Stimulated activated CD4-positive, alpha-beta T cell treated with anti-CD3 and anti-CD28 coated beads, TNF-alpha, amount 100 ng/mL, for 1 hour (primary cell): ENCODE data around the gene ADGRF5.

ENCODE experiments used
- DNase-seq, 3 donors: peaks; one replicate each; pipeline ENCODE4 v3.0.0-alpha.2; 2020; ENCODE audit warnings: low read depth in 3 of 3, low spot score in 1 of 3

Gene ADGRF5

GRCh38 chr6:46932526-46933319 lies 11.0 kb upstream of the ADGRF5 start:
- DNase-seq, result no peak

DNA sequence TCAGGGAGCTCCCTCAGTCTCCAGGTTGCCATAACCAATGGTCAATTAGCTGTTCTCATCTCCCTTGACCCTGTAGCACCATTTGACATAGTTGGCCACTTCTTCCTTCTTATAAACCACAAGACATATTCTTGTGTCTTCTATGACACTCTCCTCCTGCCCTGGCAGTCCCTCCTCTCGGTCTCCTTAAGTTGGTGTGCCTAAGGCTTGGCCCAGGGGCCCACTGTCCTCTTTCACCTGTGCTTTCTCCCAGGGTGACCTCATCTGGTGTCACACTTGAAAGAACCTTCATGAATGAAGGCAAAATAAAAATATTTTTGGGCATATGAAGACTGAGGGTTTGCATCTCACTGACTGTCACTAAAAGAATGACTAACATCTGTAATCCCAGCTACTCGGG lies 9.7 kb upstream of the ADGRF5 start:
- DNase-seq, result no peak

DNA sequence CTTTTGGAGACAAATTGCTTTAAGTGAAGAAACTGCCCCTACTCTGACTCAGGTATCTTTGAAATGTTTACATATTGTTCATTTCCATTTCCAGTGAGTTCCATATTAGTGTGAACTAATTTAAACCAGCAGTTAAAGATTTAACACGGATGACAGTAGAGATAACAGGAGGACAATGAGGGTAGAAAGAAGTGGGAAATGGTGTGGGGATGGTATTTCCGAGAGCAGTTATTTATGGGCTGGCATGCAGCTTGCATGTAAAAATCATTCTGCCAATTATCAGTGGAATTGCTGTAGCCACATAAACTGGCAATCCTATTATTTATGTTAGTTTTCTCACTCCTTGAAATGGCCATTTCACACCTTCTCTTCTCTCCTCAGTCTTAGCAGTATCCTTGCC lies 8.6 kb upstream of the ADGRF5 start:
- no peak for DNase-seq

DNA sequence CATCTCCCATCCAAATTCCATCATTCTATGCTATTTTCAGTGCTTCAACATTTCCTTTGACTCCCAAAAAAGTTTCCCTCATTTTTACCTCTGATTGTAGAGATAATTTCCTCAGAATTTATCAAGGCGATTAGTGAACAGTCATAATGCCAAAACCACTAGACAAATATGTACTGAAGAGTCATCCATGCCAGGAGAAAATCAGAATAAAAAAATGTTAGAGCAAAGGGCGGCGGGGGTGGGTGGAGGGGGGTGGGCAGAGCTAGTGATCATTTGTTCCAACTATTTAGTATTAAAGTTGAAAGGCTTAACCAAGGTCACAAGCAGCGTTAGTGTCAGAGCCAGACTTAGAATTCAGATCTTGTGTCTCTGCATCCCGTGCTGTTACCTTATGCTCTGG lies 5.3 kb upstream of the ADGRF5 start:
- DNase-seq, result no peak

DNA sequence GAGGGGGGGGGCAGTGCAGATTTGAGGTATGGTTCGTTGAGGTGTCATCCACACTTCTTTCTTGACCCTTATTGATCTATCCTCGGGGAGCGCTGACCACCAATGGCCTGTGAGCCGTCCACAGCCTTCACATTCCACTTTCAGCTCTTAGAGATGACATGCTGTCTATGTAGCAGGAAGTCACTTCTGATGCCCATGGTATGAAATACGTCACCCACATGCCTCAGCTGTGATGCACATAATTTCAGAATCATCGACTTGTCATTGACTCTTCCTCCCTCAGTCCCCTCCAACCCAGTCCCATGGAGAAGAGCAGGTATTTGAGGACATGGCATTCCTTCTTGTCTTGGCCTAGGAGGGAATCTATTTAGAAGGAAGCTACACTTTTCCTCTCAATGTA lies 4.7 kb upstream of the ADGRF5 start:
- DNase-seq, result no peak

GRCh38 chr6:46925563-46926253 lies 4.0 kb upstream of the ADGRF5 start:
- DNase-seq, result no peak

GRCh38 chr6:46923476-46923875 lies 1.7 kb upstream of the ADGRF5 start:
- no peak for DNase-seq

DNA sequence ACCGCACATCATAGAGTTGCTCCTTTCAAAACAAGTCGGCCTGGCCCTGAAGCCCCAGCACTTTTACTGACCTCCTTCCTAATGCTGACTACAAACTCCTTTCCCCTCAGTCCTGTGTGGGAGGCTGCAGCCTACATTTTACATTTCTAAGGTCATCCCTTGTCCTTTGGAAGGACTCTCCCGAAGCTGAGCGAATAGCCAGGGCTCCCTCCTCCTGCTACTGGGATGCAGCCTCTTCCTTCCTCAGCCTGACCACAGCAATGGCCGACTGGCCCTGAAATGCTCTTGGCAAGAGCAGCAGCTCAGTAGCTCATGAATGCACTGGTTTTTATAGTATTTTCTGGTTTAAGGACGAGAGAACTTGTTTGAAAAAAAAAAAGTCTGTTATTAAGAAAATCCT lies 679 bp downstream of the ADGRF5 start:
- no peak for DNase-seq

DNA sequence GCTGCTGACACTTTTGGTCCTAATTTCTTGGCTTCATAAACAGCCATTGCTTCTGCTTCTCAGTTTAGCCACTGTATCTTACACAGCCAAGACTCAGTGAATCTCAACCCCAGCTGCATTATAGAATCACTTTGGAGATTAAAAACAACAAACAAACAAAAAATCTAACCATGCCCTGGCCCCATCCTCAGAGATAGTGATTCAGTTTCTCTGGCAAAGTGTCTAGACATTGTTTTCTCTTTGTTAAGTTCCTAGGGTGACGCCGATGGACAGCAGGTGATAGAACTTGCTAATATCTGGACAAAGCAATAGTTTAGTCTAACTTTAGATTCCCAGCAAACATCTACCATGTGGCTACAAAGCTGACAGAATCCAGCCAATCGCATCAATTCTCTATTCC lies 2.9 kb downstream of the ADGRF5 start:
- no peak for DNase-seq

DNA sequence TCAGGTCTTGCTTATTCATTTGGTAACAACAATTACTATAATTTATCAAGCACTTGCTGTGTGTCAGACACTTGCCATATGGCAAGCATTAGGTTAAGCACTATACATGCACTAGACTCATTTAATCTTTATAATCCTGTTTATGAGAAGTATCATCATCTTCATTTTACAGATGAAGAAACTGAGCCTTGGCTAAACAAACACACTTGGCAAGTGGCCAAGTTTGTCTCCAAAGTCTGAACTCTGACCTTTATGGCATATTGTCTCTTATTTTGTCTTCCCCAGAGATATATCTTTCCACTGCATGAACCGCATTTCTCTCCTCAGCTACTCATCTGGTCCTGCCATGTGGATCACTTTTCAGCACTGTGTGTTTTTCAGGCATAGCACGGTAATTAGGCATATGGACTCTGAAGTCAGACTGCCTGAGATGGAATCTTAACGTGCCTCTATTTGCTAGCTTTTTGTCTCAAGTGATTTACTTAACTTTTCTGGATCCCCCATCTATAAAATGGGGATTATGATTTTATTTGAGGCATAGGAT lies 4.7 kb downstream of the ADGRF5 start:
- no peak for DNase-seq

GRCh38 chr6:46915866-46916265 lies 5.9 kb downstream of the ADGRF5 start:
- DNase-seq, result no peak

- no peak for DNase-seq
Measured at GRCh38 chr6:46915380-46915779, 6.4 kb downstream of the ADGRF5 start.

DNA sequence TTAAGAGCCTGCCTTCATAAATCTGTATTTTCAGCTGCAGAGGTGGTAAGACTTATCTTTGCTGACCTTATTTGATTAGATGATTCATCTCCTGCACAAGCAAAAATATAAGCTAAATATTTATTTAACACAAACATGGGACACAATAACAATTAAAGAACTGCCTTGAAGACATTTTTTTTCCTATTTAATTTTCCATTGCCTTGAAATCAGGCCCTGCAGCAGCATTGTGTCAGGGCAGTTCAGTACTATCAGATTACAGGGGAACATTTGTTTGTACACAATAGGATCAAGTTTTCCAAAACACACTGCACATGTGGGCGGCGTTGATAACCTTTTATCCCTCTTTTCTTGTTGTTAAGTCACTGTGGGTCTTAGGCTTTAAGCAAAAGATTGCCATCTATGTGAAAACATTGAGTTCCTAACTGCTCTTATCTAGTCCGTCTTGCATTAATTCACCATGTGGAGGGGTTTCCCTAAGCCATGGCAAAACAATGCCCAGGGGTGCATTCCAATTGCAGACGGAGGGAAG lies 7.4 kb downstream of the ADGRF5 start:
- no peak for DNase-seq

DNA sequence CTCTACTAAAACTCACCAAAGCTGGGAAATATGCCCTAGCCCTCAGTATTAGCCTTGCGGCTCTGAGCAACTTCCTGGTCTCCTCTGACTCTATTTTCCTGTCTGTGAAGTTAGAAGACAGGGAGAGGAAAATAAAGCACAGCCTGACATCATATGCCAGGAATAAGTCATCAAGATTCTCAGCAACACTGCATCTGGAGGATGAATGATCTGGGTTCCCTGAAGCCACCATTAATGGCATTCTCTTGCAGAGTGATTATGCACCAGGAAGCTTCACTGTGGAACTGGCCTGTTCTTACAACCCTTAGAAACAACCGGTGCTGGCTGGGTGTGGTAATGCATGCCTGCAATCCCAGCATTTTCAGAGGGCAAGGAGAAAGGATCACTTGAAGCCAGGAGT lies 12.4 kb downstream of the ADGRF5 start:
- no peak for DNase-seq

GRCh38 chr6:46906776-46907175 lies 15.0 kb downstream of the ADGRF5 start:
- no peak for DNase-seq

GRCh38 chr6:46904117-46904516 lies 17.6 kb downstream of the ADGRF5 start:
- DNase-seq, result no peak

DNA sequence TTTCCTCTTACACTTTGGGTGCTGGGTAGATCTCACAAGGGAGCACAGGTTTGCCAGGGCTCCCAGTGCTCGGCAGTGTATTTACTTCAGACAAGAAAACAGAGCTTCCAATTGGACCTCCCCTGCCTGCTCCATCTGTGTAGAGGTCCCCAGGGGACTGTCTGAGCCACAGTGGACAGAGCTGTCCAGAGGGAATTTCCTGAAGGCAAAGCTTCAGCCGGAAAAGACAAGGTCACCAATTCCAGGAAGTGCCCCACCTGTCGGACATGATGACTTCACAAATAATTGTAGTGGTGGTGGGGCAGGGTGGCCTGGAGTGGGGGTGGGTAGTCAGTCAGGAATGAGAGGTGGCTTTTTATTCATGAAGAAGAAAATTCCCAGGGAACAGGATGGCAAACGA lies 18.6 kb downstream of the ADGRF5 start:
- DNase-seq, result no peak

DNA sequence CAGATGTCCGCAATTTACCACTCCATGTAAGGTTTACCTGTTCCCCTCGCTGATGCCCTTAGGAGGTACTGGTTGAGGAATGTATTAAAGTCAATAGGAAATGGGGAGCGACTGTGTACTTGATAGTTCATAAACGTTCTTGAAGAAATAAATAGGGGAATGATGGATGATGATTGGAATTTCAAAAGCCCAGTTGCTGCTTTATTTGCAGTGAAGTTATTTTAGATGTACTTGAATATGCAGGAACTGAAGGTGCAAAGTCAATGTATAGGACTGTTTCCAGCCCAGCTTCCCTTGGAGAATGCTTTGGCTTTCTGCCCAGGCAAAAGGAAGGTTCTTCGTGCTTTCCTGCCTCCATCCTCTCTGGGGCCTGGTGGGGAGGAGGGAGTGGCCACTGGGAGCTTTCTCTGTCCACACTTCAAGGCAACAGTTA lies 19.8 kb downstream of the ADGRF5 start:
- no peak for DNase-seq

DNA sequence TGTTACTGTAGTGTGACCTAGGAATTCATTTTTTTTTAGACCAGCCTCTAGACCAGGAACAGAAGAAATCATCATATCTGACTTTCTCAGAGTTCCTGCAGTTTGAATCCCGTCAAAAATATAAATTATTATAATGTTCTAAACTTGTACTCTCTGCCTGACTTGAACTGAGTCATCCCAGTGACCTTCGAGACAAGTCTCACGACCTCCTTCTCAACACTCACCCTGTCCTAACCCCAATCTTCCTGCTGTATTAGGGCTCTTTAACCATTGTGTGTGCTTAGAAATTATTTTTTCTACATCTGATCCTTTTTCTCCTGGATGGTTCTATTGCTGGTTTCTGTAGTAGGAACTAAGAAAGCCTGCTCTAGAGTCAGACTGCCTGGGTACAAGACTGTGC lies 21.5 kb downstream of the ADGRF5 start:
- DNase-seq, result no peak

- DNase-seq, result no peak
Measured at GRCh38 chr6:46899659-46900058, 22.1 kb downstream of the ADGRF5 start.

DNA sequence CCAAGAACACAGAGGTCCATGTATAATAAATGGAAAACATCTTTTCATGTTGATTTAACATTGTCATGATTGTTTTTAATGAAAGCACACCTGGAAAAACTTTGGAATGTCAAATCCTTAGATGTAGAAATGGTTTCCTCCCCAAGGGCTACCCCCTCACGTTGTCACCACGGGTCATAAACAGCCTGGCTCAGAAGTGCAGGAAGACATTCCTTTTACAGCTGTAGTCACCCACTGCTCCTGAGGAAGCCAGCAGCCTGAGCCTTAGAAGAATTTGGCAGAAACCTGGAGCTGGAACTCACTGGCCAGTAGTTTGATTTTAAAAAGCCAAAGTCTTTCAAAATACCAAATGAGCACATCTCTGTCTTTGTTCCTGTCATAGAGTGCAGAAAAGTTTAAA lies 23.7 kb downstream of the ADGRF5 start:
- no peak for DNase-seq

GRCh38 chr6:46896871-46897270 lies 24.9 kb downstream of the ADGRF5 start:
- no peak for DNase-seq
